ENCODE data around the gene SNX22. TPM values are rescaled to one million over a fixed set of nuclear protein-coding genes. Genes with fewer than 3 reads are reported as not detected.

The SNX22 gene
- 0.47 to 1.6 TPM (median 1.2 TPM) in 5 replicates for total RNA-seq (2022; extraction: Qiagen RNA extraction; ENCODE audit: low read depth)

DNA sequence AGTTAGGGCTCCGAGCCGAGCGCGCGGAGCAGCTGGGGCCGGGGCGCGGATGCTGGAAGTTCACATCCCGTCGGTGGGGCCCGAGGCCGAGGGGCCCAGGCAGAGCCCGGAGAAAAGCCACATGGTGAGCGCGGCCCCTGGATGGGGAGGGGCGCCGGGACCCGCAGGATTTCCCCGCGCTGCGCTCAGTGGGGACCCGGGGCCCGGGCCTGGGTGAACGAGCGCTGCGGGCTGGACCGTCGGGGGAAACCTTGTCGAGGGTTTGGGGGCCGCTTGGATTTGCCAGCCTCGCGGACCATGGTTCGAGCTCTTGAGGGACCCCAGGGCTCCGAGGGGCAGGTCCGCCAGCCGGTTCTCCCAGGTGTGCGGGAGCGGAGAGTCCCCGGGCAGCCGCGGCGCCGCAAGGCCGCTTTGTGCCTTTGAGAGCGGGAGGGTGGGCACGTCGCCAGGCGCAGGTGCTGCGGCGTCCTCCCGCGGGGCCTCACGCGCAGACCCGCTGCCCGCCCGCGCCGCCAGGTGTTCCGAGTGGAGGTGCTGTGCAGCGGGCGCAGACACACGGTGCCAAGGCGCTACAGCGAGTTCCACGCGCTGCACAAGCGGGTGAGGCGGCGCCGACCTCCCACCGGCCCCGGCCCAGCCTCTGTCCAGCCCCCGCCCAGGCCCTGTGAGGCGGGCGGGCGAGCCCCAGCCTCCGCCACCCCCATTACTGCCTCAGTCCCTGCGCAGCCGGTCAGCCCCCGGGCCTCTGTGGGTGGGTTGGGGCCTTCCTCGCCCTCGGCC, at the start of gene SNX22:
Gene SNX22, plus strand, starts transcription at position 5 of the 780 bp plus-strand sequence. Its CDS starts 45 bp downstream, at position 50.

GRCh38 chr15:64162869-64163658, 11.5 kb downstream of the SNX22 start, which contains the start of gene PPIB:
PPIB (minus strand) TSS chr15:64163022; CDS start chr15:64162986, 36 bp downstream.

Other genes starting within 250 kb of the SNX22 start
- 2.4 to 4.3 TPM (median 3.6 TPM) in 5 replicates for gene DAPK2, start 105.2 kb upstream of the SNX22 start, total RNA-seq (2022; extraction: Qiagen RNA extraction; ENCODE audit: low read depth)
- gene CIAO2A, start 57.9 kb upstream of the SNX22 start, total RNA-seq (2022; extraction: Qiagen RNA extraction; ENCODE audit: low read depth): 112 to 196 TPM (median 121 TPM) in 5 replicates
- 75.5 to 86.0 TPM (median 80.6 TPM) in 5 replicates for gene SNX1, start 55.7 kb upstream of the SNX22 start, total RNA-seq (2022; extraction: Qiagen RNA extraction; ENCODE audit: low read depth)
- 782 to 886 TPM (median 878 TPM) in 5 replicates for gene PPIB, start 11.3 kb downstream of the SNX22 start, total RNA-seq (2022; extraction: Qiagen RNA extraction; ENCODE audit: low read depth)
- gene CSNK1G1, start 204.4 kb downstream of the SNX22 start, total RNA-seq (2022; extraction: Qiagen RNA extraction; ENCODE audit: low read depth): 14.7 to 17.9 TPM (median 16.5 TPM) in 5 replicates
- gene PCLAF, start 229.7 kb downstream of the SNX22 start, total RNA-seq (2022; extraction: Qiagen RNA extraction; ENCODE audit: low read depth): 155 to 299 TPM (median 157 TPM) in 5 replicates
- gene TRIP4, start 236.1 kb downstream of the SNX22 start, total RNA-seq (2022; extraction: Qiagen RNA extraction; ENCODE audit: low read depth): 23.9 to 33.1 TPM (median 27.0 TPM) in 5 replicates